ENCODE measurements around the gene EPHA4.
A peak's percentile ranks its signal among the peaks of the same experiment; 100 is the strongest.

Gene EPHA4

GRCh38 chr2:221572219-221572820 is at the start of gene EPHA4:
Gene EPHA4 (minus strand): TSS chr2:221572304. CDS start chr2:221572248, 56 bp downstream.
- peak; percentile 58 to 75 (median 62) for DNase-seq (ENCODE audit: low read depth in 3 of 3)

- DNase-seq (ENCODE audit: low read depth in 3 of 3) = no peak
Measured at GRCh38 chr2:221618007-221618406, 45.9 kb upstream of the EPHA4 start.

GRCh38 chr2:221616561-221616960 is 44.5 kb upstream of the EPHA4 start:
- no peak for DNase-seq (ENCODE audit: low read depth in 3 of 3)

DNA sequence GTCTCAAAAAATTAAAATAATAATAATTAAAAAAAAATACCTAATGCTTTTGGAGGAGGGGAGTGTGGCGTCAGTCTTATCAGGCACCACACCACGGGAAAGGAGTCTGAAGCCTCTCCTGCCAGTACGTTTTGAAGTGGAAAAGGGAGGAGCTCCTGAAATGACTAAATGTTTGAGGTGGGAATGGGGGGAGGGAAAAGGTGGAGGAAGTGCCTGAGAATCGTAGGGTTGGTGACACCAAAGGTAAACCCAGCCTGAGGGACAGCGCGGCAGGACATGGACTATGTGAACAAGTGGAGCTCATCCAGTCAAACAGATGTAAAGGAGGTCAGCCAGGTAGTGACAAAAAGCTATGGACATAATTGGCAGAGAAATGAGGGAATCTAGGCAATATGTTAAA is 42.2 kb upstream of the EPHA4 start:
- DNase-seq (ENCODE audit: low read depth in 3 of 3) = no peak

DNA sequence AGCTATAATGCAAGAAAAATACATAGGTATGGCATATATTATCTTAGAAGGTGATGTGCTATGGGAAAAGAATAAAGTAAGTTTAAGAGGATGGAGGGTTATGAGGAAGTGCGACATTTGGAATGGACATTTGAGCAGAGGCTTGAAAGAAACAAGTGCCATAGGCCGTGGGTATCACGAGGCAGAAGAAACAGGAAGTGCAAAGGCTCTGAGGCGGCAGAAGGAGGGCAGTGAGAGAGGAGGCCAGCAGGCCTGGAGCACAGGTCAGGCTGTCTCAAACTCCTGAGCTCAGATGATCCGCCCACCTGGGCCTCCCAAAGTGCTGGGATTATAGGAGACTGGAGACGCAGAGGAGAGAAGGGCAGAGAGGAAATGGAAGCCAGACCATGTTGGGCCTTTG is 40.7 kb upstream of the EPHA4 start:
- no peak for DNase-seq (ENCODE audit: low read depth in 3 of 3)

GRCh38 chr2:221612161-221612560 is 40.1 kb upstream of the EPHA4 start:
- DNase-seq (ENCODE audit: low read depth in 3 of 3) = no peak

- DNase-seq (ENCODE audit: low read depth in 3 of 3) = no peak
Measured at GRCh38 chr2:221610675-221611074, 38.6 kb upstream of the EPHA4 start.

- DNase-seq (ENCODE audit: low read depth in 3 of 3) = no peak
Measured at GRCh38 chr2:221610255-221610654, 38.2 kb upstream of the EPHA4 start.

- no peak for DNase-seq (ENCODE audit: low read depth in 3 of 3)
Measured at GRCh38 chr2:221608442-221608841, 36.3 kb upstream of the EPHA4 start.

DNA sequence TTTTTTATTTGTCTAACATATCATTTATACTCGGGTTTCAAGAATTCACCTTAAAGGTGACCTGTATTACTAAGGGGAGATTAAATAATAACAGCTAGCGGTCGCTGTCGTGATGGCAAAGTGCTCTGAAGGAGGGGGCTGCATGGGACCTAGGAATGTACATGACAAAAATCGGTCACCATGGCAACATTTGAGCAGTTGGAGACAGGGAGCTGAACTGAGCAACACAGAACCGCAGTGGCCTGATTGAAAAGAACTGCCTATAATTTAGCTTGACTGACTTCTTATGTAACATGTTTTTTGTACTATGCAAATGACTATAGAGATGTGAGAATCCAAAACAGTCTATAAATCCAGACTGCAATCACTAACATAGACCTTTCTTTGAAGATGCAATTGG is 34.3 kb upstream of the EPHA4 start:
- no peak for DNase-seq (ENCODE audit: low read depth in 3 of 3)

DNA sequence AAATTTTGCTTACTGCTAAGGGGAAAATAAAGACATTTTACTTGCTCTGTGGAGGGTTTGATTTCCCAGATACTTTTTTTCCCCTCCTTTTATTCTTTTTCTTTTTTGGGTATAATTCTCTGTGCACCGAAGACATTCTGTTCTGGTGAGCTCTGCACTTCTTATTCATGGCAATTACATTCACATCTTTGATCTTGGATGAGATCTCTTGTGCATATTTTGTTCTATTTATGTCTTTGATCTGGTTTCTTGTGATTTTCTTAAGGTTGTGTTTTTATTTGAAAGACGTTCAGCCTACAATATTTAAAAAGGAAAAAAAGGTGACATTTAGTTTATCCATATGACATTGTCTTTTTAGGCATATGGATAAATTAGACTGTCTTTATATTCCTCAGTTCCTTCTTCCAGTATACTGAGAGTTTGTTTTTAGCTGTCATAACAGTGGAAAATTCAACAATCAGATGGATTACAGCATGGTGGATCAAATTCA is 33.7 kb upstream of the EPHA4 start:
- DNase-seq (ENCODE audit: low read depth in 3 of 3) = no peak

- DNase-seq (ENCODE audit: low read depth in 3 of 3) = no peak
Measured at GRCh38 chr2:221602938-221603337, 30.8 kb upstream of the EPHA4 start.

DNA sequence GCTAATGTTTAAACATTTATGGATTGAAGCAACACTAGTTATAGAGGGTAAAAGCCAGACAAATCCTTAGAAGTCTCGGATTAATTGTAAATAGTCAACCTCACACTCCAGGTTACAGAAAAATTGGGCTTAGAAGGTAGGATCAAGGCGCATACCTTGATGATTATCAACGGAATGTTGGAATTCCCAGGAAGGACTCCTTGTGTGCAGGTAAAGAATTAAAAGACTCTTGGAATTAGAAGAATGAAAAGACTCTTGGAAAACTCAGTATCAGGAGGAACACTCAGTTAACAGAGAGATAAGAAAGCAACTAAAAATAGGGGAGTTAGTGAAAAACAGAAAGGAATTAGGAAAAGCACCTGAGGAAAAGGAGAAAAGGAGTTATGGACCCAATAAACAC is 29.3 kb upstream of the EPHA4 start:
- DNase-seq (ENCODE audit: low read depth in 3 of 3) = no peak

DNA sequence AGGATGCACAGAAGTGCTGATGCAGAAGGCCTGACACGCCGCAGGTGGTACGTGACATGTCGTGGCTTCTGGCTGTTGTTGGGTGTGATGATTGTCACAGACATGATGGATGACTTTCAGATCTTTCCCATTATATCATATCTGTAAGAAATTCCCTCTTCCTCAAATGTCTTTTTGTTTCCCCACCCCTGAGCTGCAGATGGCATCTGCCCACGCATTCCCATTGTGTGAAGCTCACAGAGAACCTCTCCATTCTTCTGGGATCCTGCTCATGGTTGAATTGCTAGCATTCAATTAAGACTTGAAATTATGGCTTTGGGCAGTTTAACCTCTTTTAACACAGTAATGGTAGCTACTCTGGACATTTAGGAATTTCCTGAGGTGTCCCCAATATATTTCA is 28.3 kb upstream of the EPHA4 start:
- DNase-seq (ENCODE audit: low read depth in 3 of 3) = no peak

DNA sequence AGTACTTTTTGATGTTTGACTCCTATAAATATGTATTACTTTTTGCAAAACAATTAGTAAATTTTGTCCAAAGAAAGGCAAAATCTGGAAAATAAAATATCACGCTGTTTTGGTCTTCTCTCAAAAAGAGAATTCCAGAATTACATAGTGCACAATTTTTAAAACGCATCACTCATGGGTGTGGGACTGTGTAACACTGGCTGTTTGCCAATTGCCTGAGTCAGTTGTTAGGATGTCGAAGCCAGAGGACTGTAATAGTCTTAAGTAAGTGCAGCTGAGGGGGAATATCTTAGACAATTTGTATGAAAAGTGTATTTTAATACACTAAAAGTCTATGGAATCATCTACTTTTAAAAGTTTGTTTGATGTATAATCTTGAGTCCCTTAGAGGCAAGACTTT is 24.1 kb upstream of the EPHA4 start:
- DNase-seq (ENCODE audit: low read depth in 3 of 3) = no peak

- DNase-seq (ENCODE audit: low read depth in 3 of 3) = no peak
Measured at GRCh38 chr2:221590861-221591365, 18.8 kb upstream of the EPHA4 start.

GRCh38 chr2:221589696-221590095 is 17.6 kb upstream of the EPHA4 start:
- DNase-seq (ENCODE audit: low read depth in 3 of 3) = no peak

DNA sequence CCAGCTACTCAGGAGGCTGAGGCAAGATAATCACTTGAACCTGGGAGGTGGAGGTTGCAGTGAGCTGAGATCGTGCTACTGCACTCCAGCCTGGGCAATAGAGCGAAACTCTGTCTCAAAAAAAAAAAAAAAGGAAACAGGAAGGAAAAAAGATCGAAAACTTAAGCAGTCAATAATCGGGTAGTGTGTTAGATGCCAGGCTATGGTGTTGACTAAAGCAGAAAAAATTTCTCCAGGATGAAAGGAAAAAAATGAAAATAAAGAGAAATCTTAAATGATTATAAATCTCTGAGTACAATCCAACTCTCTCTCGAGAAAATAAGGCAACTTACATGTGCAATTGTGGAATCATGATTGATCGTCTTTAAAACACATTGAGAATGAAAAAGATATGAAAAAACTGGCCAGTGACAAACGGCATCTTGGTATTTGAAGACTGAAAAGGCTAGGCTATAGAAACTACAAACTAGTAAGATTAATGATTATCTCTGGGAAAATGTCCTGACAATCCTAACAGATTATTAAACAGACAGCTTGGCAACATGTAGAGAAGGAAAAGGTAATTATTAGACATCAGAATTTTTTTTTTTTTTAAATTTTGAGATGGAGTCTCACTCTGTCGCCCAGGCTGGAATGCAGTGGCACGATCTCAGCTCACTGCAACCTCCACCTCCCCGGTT is 16.3 kb upstream of the EPHA4 start:
- no peak for DNase-seq (ENCODE audit: low read depth in 3 of 3)

- no peak for DNase-seq (ENCODE audit: low read depth in 3 of 3)
Measured at GRCh38 chr2:221581986-221582385, 9.9 kb upstream of the EPHA4 start.

- DNase-seq (ENCODE audit: low read depth in 3 of 3) = no peak
Measured at GRCh38 chr2:221574231-221574570, 2.1 kb upstream of the EPHA4 start.

GRCh38 chr2:221573430-221574230 is 1.5 kb upstream of the EPHA4 start:
- DNase-seq (ENCODE audit: low read depth in 3 of 3) = peak; percentile 48 to 73 (median 65)

- DNase-seq (ENCODE audit: low read depth in 3 of 3) = no peak
Measured at GRCh38 chr2:221572821-221573429, 821 bp upstream of the EPHA4 start.

All from stimulated activated CD4-positive, alpha-beta T cell treated with anti-CD3 and anti-CD28 coated beads, TNF-alpha, amount 100 ng/mL, for 48 hours (primary cell).